IMR-90 (cell line): ENCODE data around the gene SPIN1. TPM values are rescaled to one million over a fixed set of nuclear protein-coding genes. Genes with fewer than 3 reads are reported as not detected.

Source experiments
- ATAC-seq: fragments of 200-7000 bp; cut with Tn5 transposase; 2 replicates; pipeline ENCODE4 v1.9.1; 2020; ENCODE audit warnings: low read depth, mild to moderate bottlenecking, moderate library complexity
- BruUV-seq: library from RNA; stranded (reverse); fragments of 400-500 nt; replicated peaks from 2 replicates; lab custom pipeline; 2021; lab: Mats Ljungman, UMichigan
- CTCF ChIA-PET: fragments of 300-600 bp; formaldehyde crosslinking; extraction: SDS; loops from one replicate; lab custom pipeline; 2021; ENCODE audit warnings: antibody characterized with exemption; lab: Yijun Ruan, JAX
- POLR2A ChIA-PET: fragments of 300-600 bp; sonication (Branson Sonifier 250); formaldehyde crosslinking; loops from one replicate; lab custom pipeline; 2022; ENCODE audit warnings: antibody characterized with exemption; ENCODE audit not compliant: unreplicated experiment; lab: Charles Lee
- DNase-seq: peaks from one replicate; pipeline ENCODE4 v3.0.0; 2013
- H2AFZ ChIP-seq: replicated peaks from 2 replicates; pipeline ENCODE3; 2013; ENCODE audit warnings: low read length, mild to moderate bottlenecking; ENCODE audit not compliant: poor library complexity
- H2AK5ac ChIP-seq: 2 replicates; pipeline ENCODE4 v1.6.1; 2013; ENCODE audit warnings: low read depth, low read length, inconsistent platforms
- H2AK9ac ChIP-seq: replicated peaks from 2 replicates; pipeline ENCODE3; 2013; ENCODE audit warnings: mild to moderate bottlenecking, low read depth, low read length, moderate library complexity; ENCODE audit not compliant: poor library complexity
- H2BK120ac ChIP-seq: 2 replicates; pipeline ENCODE4 v1.6.1; 2013; ENCODE audit warnings: low read depth, low read length, inconsistent platforms
- H2BK15ac ChIP-seq: 3 replicates; pipeline ENCODE4 v1.6.1; 2013; ENCODE audit warnings: low read depth, low read length, inconsistent platforms
- H2BK20ac ChIP-seq: 2 replicates; pipeline ENCODE4 v1.6.1; 2013; ENCODE audit warnings: low read depth, mild to moderate bottlenecking, inconsistent platforms, low read length, moderate library complexity
- H2BK5ac ChIP-seq: 2 replicates; pipeline ENCODE4 v1.6.1; 2013; ENCODE audit warnings: mild to moderate bottlenecking, low read depth, low read length, inconsistent platforms; ENCODE audit not compliant: poor library complexity, severe bottlenecking
- H3K14ac ChIP-seq: replicated peaks from 2 replicates; pipeline ENCODE4 v1.6.1; 2013; ENCODE audit warnings: low read depth, low read length, inconsistent platforms
- H3K18ac ChIP-seq: 2 replicates; pipeline ENCODE4 v1.6.1; 2013; ENCODE audit warnings: low read depth, low read length, control low read depth
- H3K23ac ChIP-seq: 2 replicates; pipeline ENCODE4 v1.6.1; 2013; ENCODE audit warnings: low read depth, low read length, inconsistent platforms
- H3K27ac ChIP-seq: 2 replicates; pipeline ENCODE4 v1.5.1; 2013; ENCODE audit warnings: mild to moderate bottlenecking, control low read depth, low read length; ENCODE audit not compliant: insufficient read depth
- H3K27me3 ChIP-seq: 2 replicates; pipeline ENCODE4 v1.6.1; 2013; ENCODE audit warnings: low read length; ENCODE audit not compliant: control insufficient read depth, insufficient read depth
- H3K36me3 ChIP-seq: 2 replicates; pipeline ENCODE4 v1.6.1; 2013; ENCODE audit warnings: low read length, mixed read lengths; ENCODE audit not compliant: control insufficient read depth, insufficient read depth
- H3K4ac ChIP-seq: 2 replicates; pipeline ENCODE4 v1.6.1; 2013; ENCODE audit warnings: low read depth, low read length, inconsistent platforms
- H3K4me1 ChIP-seq: 2 replicates; pipeline ENCODE4 v1.6.1; 2013; ENCODE audit warnings: low read length, mixed read lengths; ENCODE audit not compliant: control insufficient read depth, insufficient read depth
- H3K4me2 ChIP-seq: 2 replicates; pipeline ENCODE4 v1.6.1; 2013; ENCODE audit warnings: low read depth, mild to moderate bottlenecking, control low read depth, low read length, moderate library complexity
- H3K4me3 ChIP-seq: 2 replicates; pipeline ENCODE4 v1.5.1; 2013; ENCODE audit warnings: low read depth, mild to moderate bottlenecking, control low read depth, low read length, moderate library complexity; ENCODE audit not compliant: insufficient read depth
- H3K56ac ChIP-seq: 2 replicates; pipeline ENCODE4 v1.6.1; 2013; ENCODE audit warnings: low read length, inconsistent platforms; ENCODE audit not compliant: insufficient read depth; ENCODE audit errors: extremely low read depth
- H3K79me1 ChIP-seq, 2 experiments: 2 replicates each; pipeline ENCODE4 v1.6.1; 2013; ENCODE audit warnings: low read length in 2 of 2, inconsistent platforms in 1 of 2, low read depth in 1 of 2
- H3K9ac ChIP-seq: 2 replicates; pipeline ENCODE4 v1.6.1; 2013; ENCODE audit warnings: low read depth, low read length, control low read depth
- H3K9me1 ChIP-seq: 2 replicates; pipeline ENCODE4 v1.6.1; 2013; ENCODE audit warnings: low read length, inconsistent platforms; ENCODE audit not compliant: insufficient read depth
- H3K9me3 ChIP-seq: 2 replicates; pipeline ENCODE4 v1.6.1; 2013; ENCODE audit warnings: low read length; ENCODE audit not compliant: control insufficient read depth, insufficient read depth
- H4K20me1 ChIP-seq: 2 replicates; pipeline ENCODE4 v1.6.1; 2013; ENCODE audit warnings: low read length, inconsistent platforms; ENCODE audit not compliant: insufficient read depth
- H4K5ac ChIP-seq: 2 replicates; pipeline ENCODE4 v1.6.1; 2013; ENCODE audit warnings: mild to moderate bottlenecking, low read depth, low read length, control low read depth
- H4K8ac ChIP-seq, 2 experiments: 2 replicates each; pipeline ENCODE4 v1.6.1; 2013; ENCODE audit warnings: low read depth in 2 of 2, low read length in 2 of 2, control low read depth in 1 of 2, inconsistent platforms in 1 of 2
- H4K91ac ChIP-seq: 2 replicates; pipeline ENCODE4 v1.6.1; 2013; ENCODE audit warnings: low read depth, low read length, inconsistent platforms; ENCODE audit not compliant: insufficient read depth
- MAFK ChIP-seq: IDR thresholded peaks from 2 replicates; pipeline ENCODE4 v1.6.1; 2012; ENCODE audit warnings: low read depth, low read length, improper control_type of control experiment
- NFE2L2 ChIP-seq: fragments of 150-350 bp; IDR thresholded peaks from 2 replicates; pipeline ENCODE4 v1.6.1; 2016; ENCODE audit warnings: low read depth, mild to moderate bottlenecking, low read length
- SMC3 ChIP-seq: fragments of 150-350 bp; IDR thresholded peaks from 2 replicates; pipeline ENCODE4 v1.6.1; 2016; ENCODE audit warnings: low read depth, mild to moderate bottlenecking, antibody characterized with exemption, low read length, moderate library complexity
- WGBS, 2 experiments: methylation state at CpG; one replicate each; pipeline versions ENCODE4 v1.1.5 to v1.1.7; 2013; ENCODE audit warnings: missing lambda C conversion rate in 2 of 2; ENCODE audit not compliant: insufficient read length in 1 of 2; ENCODE audit errors: extremely low coverage in 2 of 2; 5-methylcytosine and 5-hydroxymethylcytosine counted together
- dilution Hi-C: fragments of 300-500 bp; cut with HindIII; formaldehyde crosslinking; loops from one replicate; pipeline ENCODE4 v1.14.3; 2018; ENCODE audit warnings: low sequenced_read_pairs; ENCODE audit not compliant: unreplicated experiment
- in situ Hi-C: fragments of 300-500 bp; cut with MboI; formaldehyde crosslinking; loops from 3 replicates; pipeline ENCODE4 v1.14.3; 2019; ENCODE audit warnings: low sequenced_read_pairs, inconsistent platforms, mixed read lengths
- intact Hi-C: fragments of 100-400 bp; cut with micrococcal nuclease; formaldehyde crosslinking; loops from 2 replicates; pipeline ENCODE4 v1.10.0; 2022
- polyA plus RNA-seq, 3 experiments: library from polyadenylated mRNA; depleted of rRNA; stranded (reverse); fragments of >200 nt; gene quantifications; 2 replicates each; pipeline ENCODE4 v1.2.3, GENCODE V29; 2012; ENCODE audit warnings: low replicate concordance in 1 of 3
- total RNA-seq: library from RNA; depleted of rRNA; stranded (reverse); fragments of >200 nt; gene quantifications from 2 replicates; pipeline ENCODE4 v1.2.3, GENCODE V29; 2012

The SPIN1 gene
- total and polyA plus RNA-seq, 2 of the 4 experiments (the other 2 are of a cell fraction) = 63.3 to 141 TPM

DNA sequence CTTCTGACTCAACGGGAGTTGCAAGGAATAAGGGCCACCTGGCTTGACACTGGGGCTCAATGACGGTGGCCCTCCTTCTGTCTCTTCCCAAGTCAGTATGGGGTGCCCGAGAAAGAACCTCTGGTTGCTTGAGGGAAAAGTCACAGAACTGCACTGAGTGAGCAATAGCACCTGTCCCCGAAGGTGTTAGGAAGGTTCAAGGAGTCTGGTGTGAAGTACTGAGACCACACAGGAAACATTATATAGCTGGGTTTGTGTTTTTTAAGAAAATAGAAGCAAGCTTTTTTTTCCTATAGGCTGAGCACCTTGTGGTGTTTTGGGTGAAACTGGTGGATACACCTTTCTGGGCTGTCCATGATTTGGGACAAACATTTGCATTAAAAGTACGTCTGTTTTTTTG, 62.9 kb downstream of the SPIN1 start:
- DNase-seq (no peak), ATAC-seq (no peak)
- intact Hi-C loops = no loop called here
- Histone ChIP-seq H3K14ac (no peak overlapping the region), H3K23ac (no peak overlapping the region), H3K18ac (no peak overlapping the region), H3K4me1 (peaks cover 2% of the 10 kb centered on the region; the same call in 1 of the 2 replicates), H3K36me3 (peaks cover 20% of the 10 kb centered on the region), H2BK5ac (no peak overlapping the region), H3K27me3 (no peaks in the 10 kb centered on the region), H3K4ac (no peak overlapping the region), H4K5ac (no peak overlapping the region), H3K4me3 (no peak overlapping the region), H3K9ac (no peak overlapping the region), H2BK15ac (no peak overlapping the region), H3K56ac (no peak overlapping the region), H2BK20ac (no peak overlapping the region), H2AK5ac (no peak overlapping the region), H3K27ac (no peak overlapping the region), H2BK120ac (no peak overlapping the region), H4K20me1 (peaks cover 17% of the 10 kb centered on the region), H4K91ac (no peak overlapping the region), H4K8ac (no peak overlapping the region), H3K4me2 (no peak overlapping the region), H3K9me3 (no peaks in the 10 kb centered on the region), H2AK9ac (no peak overlapping the region), H3K79me1 (peaks cover 37 to 66% of the 10 kb centered on the region in 2 experiments), H3K9me1 (peaks cover 15% of the 10 kb centered on the region), H2AFZ (no peak overlapping the region)
- TF ChIP-seq SMC3 (no peak), MAFK (no peak), NFE2L2 (no peak)
- in situ Hi-C loops = no loop called here
- BruUV-seq = no TSS peak
- WGBS, 2 experiments = 90% methylated on average over 2 of the region's 5 CpGs; no CpG with 5 or more reads in 1 of the 2 experiments
- ChIA-PET CTCF (interaction anchor here (0.7 kb wide), 1 partner anchor 607 kb away, joined by 4 read pairs; no protein-coding TSS in a partner anchor), POLR2A (no interaction called here)
- dilution Hi-C loops = no loop called here
